AG04450 (cell line): Measurements from ENCODE around the gene HNRNPC. TPM values are rescaled to one million over a fixed set of nuclear protein-coding genes. Genes with fewer than 3 reads are reported as not detected.

Source experiments
- CTCF ChIA-PET: fragments of 300-600, 350-600 bp; formaldehyde crosslinking; extraction: SDS; loops from one replicate; lab custom pipeline; 2022; ENCODE audit warnings: antibody characterized with exemption, inconsistent platforms; lab: Charles Lee
- POLR2A ChIA-PET: fragments of 350-600 bp; formaldehyde crosslinking; extraction: SDS; loops from one replicate; lab custom pipeline; 2021; ENCODE audit warnings: antibody characterized with exemption, inconsistent platforms; lab: Yijun Ruan, JAX
- DNase-seq: peaks from one replicate; pipeline ENCODE4 v3.0.0-alpha.2; 2011; ENCODE audit warnings: low read depth, low spot score
- H3K27ac ChIP-seq: one replicate; pipeline ENCODE4 v1.5.1; 2012; ENCODE audit warnings: low read depth, low read length, control low read depth
- H3K27me3 ChIP-seq: one replicate; pipeline ENCODE4 v1.6.0; 2012; ENCODE audit warnings: low read length; ENCODE audit not compliant: control insufficient read depth, insufficient read depth
- H3K4me3 ChIP-seq: 2 replicates; pipeline ENCODE4 v1.5.1; 2011; ENCODE audit warnings: mild to moderate bottlenecking, low read depth, low read length, control low read depth
- H3K9me3 ChIP-seq: 2 replicates; pipeline ENCODE4 v1.5.1; 2012; ENCODE audit warnings: low read length; ENCODE audit not compliant: control insufficient read depth, insufficient read depth
- polyA plus RNA-seq: library from polyadenylated mRNA; depleted of rRNA; stranded (reverse); fragments of >200 nt; gene quantifications from 2 replicates; pipeline ENCODE4 v1.2.3, GENCODE V29; 2011
- TF ChIP-seq, protein P1 (sequence below): IDR thresholded peaks from 2 replicates; pipeline ENCODE4 v1.5.1; 2011; ENCODE audit warnings: low read depth, low read length, control low read depth, inconsistent platforms

The HNRNPC gene
- polyA plus RNA-seq, 1 experiment = 828 TPM

DNA sequence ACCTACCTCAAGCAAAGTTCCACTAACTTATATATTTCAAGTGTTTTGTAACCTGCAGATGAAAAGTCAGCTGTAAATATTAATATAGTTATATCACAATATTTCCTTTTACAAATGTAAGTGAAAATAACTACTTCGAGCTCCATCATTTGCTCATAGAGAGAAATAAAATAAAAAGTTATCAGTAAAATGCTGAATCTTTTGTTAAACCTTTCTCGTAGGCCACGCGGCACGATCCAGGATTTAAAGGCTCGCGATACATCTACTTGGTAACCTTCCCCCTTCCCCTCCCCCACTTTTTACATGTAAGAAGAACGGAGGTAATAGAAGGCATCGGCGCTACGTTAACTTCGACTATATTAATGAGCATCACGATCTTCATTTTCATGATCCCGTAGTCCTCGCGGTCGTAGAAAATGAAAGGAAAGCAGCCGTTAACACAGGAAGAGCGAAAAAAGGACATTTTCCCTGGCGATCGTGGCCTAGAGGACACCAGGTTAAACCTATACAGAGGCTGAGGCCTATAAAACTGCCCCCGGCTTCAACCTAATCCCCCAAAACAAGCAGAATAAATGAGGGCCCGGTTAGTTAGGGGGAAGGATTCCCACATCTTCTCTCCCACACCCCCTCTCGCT lies 508 bp downstream of the HNRNPC start:
- TF ChIP-seq, protein P1, sequence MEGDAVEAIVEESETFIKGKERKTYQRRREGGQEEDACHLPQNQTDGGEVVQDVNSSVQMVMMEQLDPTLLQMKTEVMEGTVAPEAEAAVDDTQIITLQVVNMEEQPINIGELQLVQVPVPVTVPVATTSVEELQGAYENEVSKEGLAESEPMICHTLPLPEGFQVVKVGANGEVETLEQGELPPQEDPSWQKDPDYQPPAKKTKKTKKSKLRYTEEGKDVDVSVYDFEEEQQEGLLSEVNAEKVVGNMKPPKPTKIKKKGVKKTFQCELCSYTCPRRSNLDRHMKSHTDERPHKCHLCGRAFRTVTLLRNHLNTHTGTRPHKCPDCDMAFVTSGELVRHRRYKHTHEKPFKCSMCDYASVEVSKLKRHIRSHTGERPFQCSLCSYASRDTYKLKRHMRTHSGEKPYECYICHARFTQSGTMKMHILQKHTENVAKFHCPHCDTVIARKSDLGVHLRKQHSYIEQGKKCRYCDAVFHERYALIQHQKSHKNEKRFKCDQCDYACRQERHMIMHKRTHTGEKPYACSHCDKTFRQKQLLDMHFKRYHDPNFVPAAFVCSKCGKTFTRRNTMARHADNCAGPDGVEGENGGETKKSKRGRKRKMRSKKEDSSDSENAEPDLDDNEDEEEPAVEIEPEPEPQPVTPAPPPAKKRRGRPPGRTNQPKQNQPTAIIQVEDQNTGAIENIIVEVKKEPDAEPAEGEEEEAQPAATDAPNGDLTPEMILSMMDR = no peak
- CTCF ChIA-PET = no interaction called here
- H3K27ac ChIP-seq = peak overlapping the region; percentile 81
- no peaks in the 10 kb centered on the region for H3K9me3 ChIP-seq
- DNase-seq = no peak
- POLR2A ChIA-PET = no interaction called here
- H3K4me3 ChIP-seq = peak overlapping the region; percentile 99
- no peaks in the 10 kb centered on the region for H3K27me3 ChIP-seq

DNA sequence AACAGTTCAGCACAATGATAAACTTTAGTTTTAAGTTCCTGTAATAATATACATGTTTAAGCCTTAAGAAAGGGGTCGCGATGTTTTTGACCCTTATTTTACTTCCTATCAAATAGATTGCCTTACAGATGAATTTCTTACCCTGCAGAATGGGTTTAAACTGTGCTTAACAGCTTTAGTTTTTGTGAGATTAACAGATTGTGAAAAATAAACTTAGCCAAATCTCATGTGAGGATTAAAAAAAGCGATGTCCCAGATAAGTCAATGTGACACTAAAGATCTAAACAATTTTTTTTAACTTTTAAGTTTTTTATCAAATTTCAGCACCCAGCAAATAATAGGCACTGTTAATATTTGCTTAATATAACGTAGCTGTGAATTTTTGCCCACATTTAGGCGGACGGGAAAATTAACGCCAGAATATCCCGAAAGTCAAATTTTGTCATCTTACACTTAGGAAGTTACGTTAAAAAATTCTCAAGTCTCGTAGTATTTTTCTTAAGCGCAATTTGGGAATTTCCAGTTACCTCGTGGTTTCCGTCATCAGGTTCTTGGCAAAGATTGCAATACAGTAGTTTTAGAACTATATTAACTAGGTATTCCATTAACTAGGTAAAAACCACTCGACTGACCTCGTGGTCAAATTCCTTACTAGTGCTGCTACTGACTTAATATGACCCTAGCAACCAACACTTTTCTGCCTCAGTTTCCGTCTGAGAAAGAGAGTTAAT lies 1.2 kb downstream of the HNRNPC start:
- H3K9me3 ChIP-seq = no peaks in the 10 kb centered on the region
- H3K27me3 ChIP-seq = no peaks in the 10 kb centered on the region
- no peak overlapping the region for H3K27ac ChIP-seq
- H3K4me3 ChIP-seq = peak overlapping the region; percentile 99
- POLR2A ChIA-PET = no interaction called here
- no peak for DNase-seq
- CTCF ChIA-PET = no interaction called here
- TF ChIP-seq, protein P1 = no peak

DNA sequence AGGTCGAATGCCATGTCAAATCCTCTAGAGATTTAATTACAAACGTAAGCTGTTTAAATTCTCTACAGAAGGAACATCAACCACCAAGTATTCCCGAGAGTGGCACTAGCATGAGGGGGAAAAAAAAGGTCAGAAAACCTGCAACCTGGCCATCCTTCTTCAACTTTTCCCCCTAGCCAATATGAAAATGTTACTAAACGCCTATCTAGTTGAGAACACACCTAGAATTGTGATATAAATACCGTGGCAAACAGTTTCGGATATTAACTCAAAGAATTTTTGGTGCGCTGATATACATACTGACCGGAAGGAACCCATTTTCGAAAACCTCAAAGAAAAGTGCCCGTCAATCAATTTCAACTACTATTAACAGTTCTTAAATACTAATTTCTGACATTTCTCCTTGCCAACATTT lies 1.8 kb downstream of the HNRNPC start:
- Histone ChIP-seq H3K4me3 (peak overlapping the region; percentile 99), H3K9me3 (no peaks in the 10 kb centered on the region), H3K27ac (no peak overlapping the region), H3K27me3 (no peaks in the 10 kb centered on the region)
- CTCF ChIA-PET = no interaction called here
- no peak for DNase-seq
- TF ChIP-seq, protein P1 = no peak
- POLR2A ChIA-PET = interaction anchor here (0.9 kb wide), 1 partner anchor 10 kb away, joined by 6 read pairs; no protein-coding TSS in a partner anchor

DNA sequence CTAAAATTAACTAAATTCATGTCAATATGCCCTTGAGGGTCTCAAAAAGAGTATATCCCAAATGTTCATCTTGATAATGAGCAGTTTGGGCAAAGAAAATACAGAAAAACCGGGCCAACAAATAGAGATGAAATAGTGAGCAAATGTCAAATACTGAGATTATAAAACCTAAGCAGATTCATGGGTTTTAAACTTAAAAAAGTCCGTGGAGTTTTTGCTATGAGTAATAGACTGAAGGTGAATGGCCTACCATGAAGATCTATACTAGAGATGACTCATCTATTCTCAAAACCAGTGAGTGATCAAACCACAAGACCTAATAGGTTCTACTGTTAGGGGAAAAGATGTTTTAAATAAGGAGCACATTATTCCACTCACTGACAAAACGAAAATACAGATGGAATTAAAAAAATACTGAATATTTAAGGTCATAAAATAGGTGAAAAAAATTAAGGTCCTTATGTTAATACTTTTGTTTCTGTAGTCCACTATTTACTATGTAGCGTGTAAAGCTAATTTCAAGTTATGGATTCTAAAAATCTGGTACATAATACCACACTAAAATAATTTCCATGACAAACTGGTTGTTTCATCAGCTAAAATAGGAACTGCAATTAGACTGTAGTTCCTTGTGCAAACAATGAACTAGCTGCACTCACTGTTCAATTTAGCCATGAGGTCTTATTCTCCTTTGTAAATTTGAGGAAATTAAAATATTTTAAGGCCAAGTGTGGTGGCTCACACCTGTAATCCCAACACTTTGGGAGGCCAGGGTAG lies 5.0 kb downstream of the HNRNPC start:
- Histone ChIP-seq H3K27ac (peak overlapping the region; percentile 63), H3K9me3 (no peaks in the 10 kb centered on the region), H3K4me3 (peak overlapping the region; percentile 31), H3K27me3 (no peaks in the 10 kb centered on the region)
- CTCF ChIA-PET = no interaction called here
- POLR2A ChIA-PET = interaction anchor here (0.8 to 1.5 kb wide), 2 partner anchors 11 to 193 kb away, joined by 3 read pairs; no protein-coding TSS in a partner anchor
- DNase-seq = peak; percentile 45
- TF ChIP-seq, protein P1 = no peak
